Nephron (organoid): Measurements from ENCODE around the gene VPS8.
A peak's percentile ranks its signal among the peaks of the same experiment; 100 is the strongest.

Experiments used
- H3K27ac Mint-ChIP-seq, 3 experiments: 2 replicates each; pipeline ENCODE4 v1.8.0; 2020; ENCODE audit warnings: mixed read lengths in 3 of 3, mild to moderate bottlenecking in 2 of 3, moderate library complexity in 1 of 3
- H3K27me3 Mint-ChIP-seq: 2 replicates; pipeline ENCODE4 v1.8.0; 2021; ENCODE audit warnings: low read depth, mild to moderate bottlenecking, moderate library complexity, mixed read lengths
- H3K36me3 Mint-ChIP-seq: 2 replicates; pipeline ENCODE4 v1.8.0; 2020; ENCODE audit warnings: low read depth, mixed read lengths
- H3K4me1 Mint-ChIP-seq: 2 replicates; pipeline ENCODE4 v1.8.0; 2020; ENCODE audit warnings: mixed read lengths
- H3K4me3 Mint-ChIP-seq, 3 experiments: 2 replicates each; pipeline ENCODE4 v1.8.0; 2020; ENCODE audit warnings: mild to moderate bottlenecking in 3 of 3, mixed read lengths in 3 of 3, moderate library complexity in 2 of 3
- H3K9me3 Mint-ChIP-seq: 2 replicates; pipeline ENCODE4 v1.8.0; 2020; ENCODE audit warnings: mixed read lengths
- CTCF ChIP-seq, 3 experiments: fragments of 200-600 bp; sonication (generic); IDR thresholded peaks; one replicate each; pipeline ENCODE4 v1.5.0; 2021; ENCODE audit warnings: antibody characterized with exemption in 3 of 3; ENCODE audit not compliant: unreplicated experiment in 3 of 3

Gene VPS8

GRCh38 chr3:184805351-184806038, 6.5 kb upstream of the VPS8 start:
- Mint-ChIP-seq H3K9me3 (no peaks in the 10 kb centered on the region), H3K36me3 (no peaks in the 10 kb centered on the region), H3K27ac (no peak overlapping the region), H3K4me3 (no peak overlapping the region), H3K27me3 (peaks cover 6% of the 10 kb centered on the region), H3K4me1 (peaks cover 23% of the 10 kb centered on the region)
- TF ChIP-seq CTCF (IDR thresholded peaks at IDR 0.05; ENCODE audit: unreplicated experiment in 3 of 3), result no peak

GRCh38 chr3:184806567-184807271, 5.2 kb upstream of the VPS8 start:
- Mint-ChIP-seq H3K9me3 (no peaks in the 10 kb centered on the region), H3K4me3 (no peak overlapping the region), H3K36me3 (no peaks in the 10 kb centered on the region), H3K27me3 (peaks cover 3% of the 10 kb centered on the region), H3K4me1 (peaks cover 17% of the 10 kb centered on the region), H3K27ac (no peak overlapping the region)
- no peak for TF ChIP-seq CTCF (IDR thresholded peaks at IDR 0.05; ENCODE audit: unreplicated experiment in 3 of 3)

- no peak for TF ChIP-seq CTCF (IDR thresholded peaks at IDR 0.05; ENCODE audit: unreplicated experiment in 3 of 3)
- Mint-ChIP-seq H3K4me1 (peaks cover 22% of the 10 kb centered on the region), H3K4me3 (no peak overlapping the region), H3K27ac (no peak overlapping the region), H3K27me3 (peaks cover 3% of the 10 kb centered on the region), H3K9me3 (no peaks in the 10 kb centered on the region), H3K36me3 (no peaks in the 10 kb centered on the region)
These were observed 4.4 kb upstream of the VPS8 start for GRCh38 chr3:184807549-184807948.

GRCh38 chr3:184808021-184808420, 3.9 kb upstream of the VPS8 start:
- Mint-ChIP-seq H3K27me3 (no peaks in the 10 kb centered on the region), H3K36me3 (no peaks in the 10 kb centered on the region), H3K9me3 (no peaks in the 10 kb centered on the region), H3K27ac (no peak overlapping the region), H3K4me1 (peaks cover 26% of the 10 kb centered on the region), H3K4me3 (no peak overlapping the region)
- peak in 1 of 3 experiments; percentile 10 for TF ChIP-seq CTCF (IDR thresholded peaks at IDR 0.05; ENCODE audit: unreplicated experiment in 3 of 3)

GRCh38 chr3:184810146-184810545, 1.8 kb upstream of the VPS8 start:
- peaks cover 34% of the 10 kb centered on the region for H3K4me1 Mint-ChIP-seq
- H3K36me3 Mint-ChIP-seq, result no peaks in the 10 kb centered on the region
- no peak for TF ChIP-seq CTCF (IDR thresholded peaks at IDR 0.05; ENCODE audit: unreplicated experiment in 3 of 3)
- H3K27ac Mint-ChIP-seq, result no peak overlapping the region
- no peaks in the 10 kb centered on the region for H3K9me3 Mint-ChIP-seq
- no peaks in the 10 kb centered on the region for H3K27me3 Mint-ChIP-seq
- no peak overlapping the region for H3K4me3 Mint-ChIP-seq

- no peaks in the 10 kb centered on the region for H3K27me3 Mint-ChIP-seq
- no peak for TF ChIP-seq CTCF (IDR thresholded peaks at IDR 0.05; ENCODE audit: unreplicated experiment in 3 of 3)
- peaks cover 26% of the 10 kb centered on the region for H3K4me1 Mint-ChIP-seq
These were observed 932 bp upstream of the VPS8 start for GRCh38 chr3:184811034-184811433.

More at GRCh38 chr3:184811034-184811433, 932 bp upstream of the VPS8 start:
- Mint-ChIP-seq H3K9me3 (no peaks in the 10 kb centered on the region), H3K36me3 (no peaks in the 10 kb centered on the region), H3K4me3 (peak overlapping the region in 1 of 3 experiments; percentile 4), H3K27ac (no peak overlapping the region)
